WTC11 (cell line): ENCODE results near the gene SYNE3. TPM values are rescaled to one million over a fixed set of nuclear protein-coding genes. Genes with fewer than 3 reads are reported as not detected.

ENCODE experiments used
- ATAC-seq: fragments of 200-7000 bp; cut with Tn5 transposase; 2 replicates; pipeline ENCODE4 v1.10.0; 2021; ENCODE audit warnings: mild to moderate bottlenecking, moderate library complexity
- CTCF ChIA-PET: fragments of 300-600 bp; sonication (Branson Sonifier 250); formaldehyde crosslinking; loops from one replicate; lab custom pipeline; 2021; ENCODE audit warnings: antibody characterized with exemption; lab: Charles Lee
- POLR2A ChIA-PET: fragments of 350-600 bp; sonication (Branson Sonifier 250); formaldehyde crosslinking; loops from one replicate; lab custom pipeline; 2021; ENCODE audit warnings: antibody characterized with exemption; lab: Charles Lee
- DNase-seq: peaks from one replicate; pipeline ENCODE4 v3.0.0; 2021; ENCODE audit warnings: low spot score
- H3K27ac Mint-ChIP-seq: 2 replicates; pipeline ENCODE4 v1.8.0; 2021; ENCODE audit warnings: mixed read lengths
- H3K27me3 Mint-ChIP-seq: 2 replicates; pipeline ENCODE4 v1.8.0; 2021; ENCODE audit warnings: low read depth, mild to moderate bottlenecking, moderate library complexity, mixed read lengths
- H3K36me3 Mint-ChIP-seq: 2 replicates; pipeline ENCODE4 v1.8.0; 2021; ENCODE audit warnings: mixed read lengths
- H3K4me1 Mint-ChIP-seq: 2 replicates; pipeline ENCODE4 v1.8.0; 2022; ENCODE audit warnings: mixed read lengths
- H3K4me3 Mint-ChIP-seq: 2 replicates; pipeline ENCODE4 v1.8.0; 2021; ENCODE audit warnings: mild to moderate bottlenecking, moderate library complexity, mixed read lengths
- H3K9me3 Mint-ChIP-seq: 2 replicates; pipeline ENCODE4 v1.8.0; 2021; ENCODE audit warnings: mixed read lengths
- ESRRA ChIP-seq: sonication (generic); formaldehyde crosslinking; IDR thresholded peaks from 2 replicates; pipeline ENCODE4 v1.8.1; 2022; ENCODE audit warnings: mild to moderate bottlenecking, missing genetic modification reagents, borderline replicate concordance
- FOXK1 ChIP-seq: sonication (generic); formaldehyde crosslinking; IDR thresholded peaks from 2 replicates; pipeline ENCODE4 v1.8.0; 2022; ENCODE audit warnings: mild to moderate bottlenecking, moderate library complexity, missing genetic modification reagents
- NR2C2 ChIP-seq: sonication (generic); formaldehyde crosslinking; IDR thresholded peaks from 2 replicates; pipeline ENCODE4 v1.8.0; 2022; ENCODE audit warnings: mild to moderate bottlenecking, missing genetic modification reagents
- RELA ChIP-seq: sonication (generic); formaldehyde crosslinking; IDR thresholded peaks from 2 replicates; pipeline ENCODE4 v1.8.1; 2022; ENCODE audit warnings: missing genetic modification reagents, mild to moderate bottlenecking, borderline replicate concordance
- SOX15 ChIP-seq: fragments of 250-450 bp; sonication (Bioruptor Pico); IDR thresholded peaks from 2 replicates; pipeline ENCODE4 v1.9.0; 2021; ENCODE audit warnings: mild to moderate bottlenecking
- SP1 ChIP-seq: sonication (generic); formaldehyde crosslinking; conservative IDR thresholded peaks from 2 replicates; pipeline ENCODE4 v1.8.1; 2022; ENCODE audit warnings: missing genetic modification reagents
- TEAD1 ChIP-seq: sonication (generic); formaldehyde crosslinking; IDR thresholded peaks from 2 replicates; pipeline ENCODE4 v1.8.0; 2022; ENCODE audit warnings: mild to moderate bottlenecking, missing genetic modification reagents
- ZBTB21 ChIP-seq: sonication (generic); formaldehyde crosslinking; IDR thresholded peaks from 2 replicates; pipeline ENCODE4 v1.8.1; 2023; ENCODE audit warnings: mild to moderate bottlenecking, missing genetic modification reagents, borderline replicate concordance
- ZNF232 ChIP-seq: sonication (generic); formaldehyde crosslinking; IDR thresholded peaks from 2 replicates; pipeline ENCODE4 v1.8.0; 2022; ENCODE audit warnings: mild to moderate bottlenecking, missing genetic modification reagents
- ZNF317 ChIP-seq: sonication (generic); formaldehyde crosslinking; IDR thresholded peaks from 2 replicates; pipeline ENCODE4 v1.8.1; 2023; ENCODE audit warnings: low read depth, mild to moderate bottlenecking, moderate library complexity, missing genetic modification reagents, borderline replicate concordance
- ZNF423 ChIP-seq: fragments of 250-450 bp; sonication (Bioruptor Pico); IDR thresholded peaks from 2 replicates; pipeline ENCODE4 v2.1.2; 2022; ENCODE audit warnings: mild to moderate bottlenecking, moderate library complexity
- total RNA-seq: library from RNA; stranded (reverse); gene quantifications from 3 replicates; pipeline ENCODE4 v1.2.3, GENCODE V29; 2021
- TF ChIP-seq, protein P1 (sequence below): fragments of 250-450 bp; sonication (Bioruptor Pico); IDR thresholded peaks from 2 replicates; pipeline ENCODE4 v1.9.0; 2021; ENCODE audit warnings: mild to moderate bottlenecking, borderline replicate concordance
- TF ChIP-seq, protein P2 (sequence below): sonication (generic); formaldehyde crosslinking; IDR thresholded peaks from 2 replicates; pipeline ENCODE4 v1.8.1; 2022; ENCODE audit warnings: missing genetic modification reagents, borderline replicate concordance
- TF ChIP-seq, protein P3 (sequence below): sonication (generic); formaldehyde crosslinking; IDR thresholded peaks from 2 replicates; pipeline ENCODE4 v1.8.0; 2023; ENCODE audit warnings: mild to moderate bottlenecking, missing genetic modification reagents
- TF ChIP-seq, protein P4 (sequence below): sonication (generic); formaldehyde crosslinking; IDR thresholded peaks from 2 replicates; pipeline ENCODE4 v1.8.1; 2023; ENCODE audit warnings: mild to moderate bottlenecking, missing genetic modification reagents, borderline replicate concordance

SYNE3 gene
- total RNA-seq, 1 experiment from 2014 or later, result 0.24 TPM

DNA sequence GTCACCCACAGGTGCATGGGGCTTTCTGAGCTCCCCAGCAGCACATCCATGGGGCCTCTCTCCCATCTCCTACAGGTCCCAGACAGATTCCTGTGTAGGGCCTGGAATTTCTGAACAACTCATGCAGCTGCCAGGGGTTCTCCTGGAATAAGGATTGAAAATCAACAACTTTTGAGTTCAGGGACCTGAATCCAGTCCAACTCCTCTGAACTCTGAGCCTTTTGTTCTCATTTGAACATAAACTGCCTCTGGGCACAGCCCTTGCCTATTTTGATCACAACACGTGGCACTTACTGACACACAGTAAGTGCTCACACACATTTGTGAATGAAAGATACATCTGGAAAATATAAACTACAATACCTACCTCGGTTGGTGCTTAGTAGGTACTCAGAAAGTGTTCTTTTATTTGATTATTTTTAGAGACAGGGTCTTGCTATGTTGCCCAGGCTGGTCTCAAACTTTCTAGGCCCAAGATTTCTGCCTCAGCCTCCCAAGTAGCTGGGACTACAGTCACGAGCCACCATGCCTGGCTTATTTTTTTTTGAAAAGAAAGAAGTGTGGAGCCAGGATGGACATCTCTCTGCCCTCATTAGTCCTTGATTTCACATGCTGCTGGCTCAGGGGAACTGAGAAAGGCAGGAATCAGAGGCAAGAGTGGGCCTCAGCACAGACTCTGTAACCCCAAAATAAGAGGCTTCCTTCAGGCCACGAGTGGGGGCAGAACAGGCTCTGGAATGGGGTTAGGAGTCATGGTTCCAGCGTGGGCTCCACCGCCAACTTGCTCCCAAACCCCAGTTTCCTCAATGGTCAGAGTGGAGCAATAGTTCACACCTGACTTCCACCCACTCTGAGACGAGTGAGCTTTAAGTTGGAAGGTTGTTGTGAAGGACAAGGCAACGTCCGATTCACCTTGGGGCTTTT lies 27.0 kb downstream of the SYNE3 start (continued):
- no peak for TF ChIP-seq TEAD1
- no peak for TF ChIP-seq ESRRA (CRISPR knock-in tag)
- TF ChIP-seq, protein P1, sequence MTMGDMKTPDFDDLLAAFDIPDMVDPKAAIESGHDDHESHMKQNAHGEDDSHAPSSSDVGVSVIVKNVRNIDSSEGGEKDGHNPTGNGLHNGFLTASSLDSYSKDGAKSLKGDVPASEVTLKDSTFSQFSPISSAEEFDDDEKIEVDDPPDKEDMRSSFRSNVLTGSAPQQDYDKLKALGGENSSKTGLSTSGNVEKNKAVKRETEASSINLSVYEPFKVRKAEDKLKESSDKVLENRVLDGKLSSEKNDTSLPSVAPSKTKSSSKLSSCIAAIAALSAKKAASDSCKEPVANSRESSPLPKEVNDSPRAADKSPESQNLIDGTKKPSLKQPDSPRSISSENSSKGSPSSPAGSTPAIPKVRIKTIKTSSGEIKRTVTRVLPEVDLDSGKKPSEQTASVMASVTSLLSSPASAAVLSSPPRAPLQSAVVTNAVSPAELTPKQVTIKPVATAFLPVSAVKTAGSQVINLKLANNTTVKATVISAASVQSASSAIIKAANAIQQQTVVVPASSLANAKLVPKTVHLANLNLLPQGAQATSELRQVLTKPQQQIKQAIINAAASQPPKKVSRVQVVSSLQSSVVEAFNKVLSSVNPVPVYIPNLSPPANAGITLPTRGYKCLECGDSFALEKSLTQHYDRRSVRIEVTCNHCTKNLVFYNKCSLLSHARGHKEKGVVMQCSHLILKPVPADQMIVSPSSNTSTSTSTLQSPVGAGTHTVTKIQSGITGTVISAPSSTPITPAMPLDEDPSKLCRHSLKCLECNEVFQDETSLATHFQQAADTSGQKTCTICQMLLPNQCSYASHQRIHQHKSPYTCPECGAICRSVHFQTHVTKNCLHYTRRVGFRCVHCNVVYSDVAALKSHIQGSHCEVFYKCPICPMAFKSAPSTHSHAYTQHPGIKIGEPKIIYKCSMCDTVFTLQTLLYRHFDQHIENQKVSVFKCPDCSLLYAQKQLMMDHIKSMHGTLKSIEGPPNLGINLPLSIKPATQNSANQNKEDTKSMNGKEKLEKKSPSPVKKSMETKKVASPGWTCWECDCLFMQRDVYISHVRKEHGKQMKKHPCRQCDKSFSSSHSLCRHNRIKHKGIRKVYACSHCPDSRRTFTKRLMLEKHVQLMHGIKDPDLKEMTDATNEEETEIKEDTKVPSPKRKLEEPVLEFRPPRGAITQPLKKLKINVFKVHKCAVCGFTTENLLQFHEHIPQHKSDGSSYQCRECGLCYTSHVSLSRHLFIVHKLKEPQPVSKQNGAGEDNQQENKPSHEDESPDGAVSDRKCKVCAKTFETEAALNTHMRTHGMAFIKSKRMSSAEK, result no peak
- TF ChIP-seq SOX15 (CRISPR knock-in tag), result no peak
- no peak for TF ChIP-seq NR2C2 (CRISPR knock-in tag)
- TF ChIP-seq, protein P2, sequence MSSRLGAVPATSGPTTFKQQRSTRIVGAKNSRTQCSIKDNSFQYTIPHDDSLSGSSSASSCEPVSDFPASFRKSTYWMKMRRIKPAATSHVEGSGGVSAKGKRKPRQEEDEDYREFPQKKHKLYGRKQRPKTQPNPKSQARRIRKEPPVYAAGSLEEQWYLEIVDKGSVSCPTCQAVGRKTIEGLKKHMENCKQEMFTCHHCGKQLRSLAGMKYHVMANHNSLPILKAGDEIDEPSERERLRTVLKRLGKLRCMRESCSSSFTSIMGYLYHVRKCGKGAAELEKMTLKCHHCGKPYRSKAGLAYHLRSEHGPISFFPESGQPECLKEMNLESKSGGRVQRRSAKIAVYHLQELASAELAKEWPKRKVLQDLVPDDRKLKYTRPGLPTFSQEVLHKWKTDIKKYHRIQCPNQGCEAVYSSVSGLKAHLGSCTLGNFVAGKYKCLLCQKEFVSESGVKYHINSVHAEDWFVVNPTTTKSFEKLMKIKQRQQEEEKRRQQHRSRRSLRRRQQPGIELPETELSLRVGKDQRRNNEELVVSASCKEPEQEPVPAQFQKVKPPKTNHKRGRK (CRISPR knock-in tag), result no peak
- no peak for TF ChIP-seq FOXK1 (CRISPR knock-in tag)
- TF ChIP-seq ZNF317 (CRISPR knock-in tag), result no peak
- no peak for TF ChIP-seq ZBTB21 (CRISPR knock-in tag)
- TF ChIP-seq, all 79 proteins: peak for 0

DNA sequence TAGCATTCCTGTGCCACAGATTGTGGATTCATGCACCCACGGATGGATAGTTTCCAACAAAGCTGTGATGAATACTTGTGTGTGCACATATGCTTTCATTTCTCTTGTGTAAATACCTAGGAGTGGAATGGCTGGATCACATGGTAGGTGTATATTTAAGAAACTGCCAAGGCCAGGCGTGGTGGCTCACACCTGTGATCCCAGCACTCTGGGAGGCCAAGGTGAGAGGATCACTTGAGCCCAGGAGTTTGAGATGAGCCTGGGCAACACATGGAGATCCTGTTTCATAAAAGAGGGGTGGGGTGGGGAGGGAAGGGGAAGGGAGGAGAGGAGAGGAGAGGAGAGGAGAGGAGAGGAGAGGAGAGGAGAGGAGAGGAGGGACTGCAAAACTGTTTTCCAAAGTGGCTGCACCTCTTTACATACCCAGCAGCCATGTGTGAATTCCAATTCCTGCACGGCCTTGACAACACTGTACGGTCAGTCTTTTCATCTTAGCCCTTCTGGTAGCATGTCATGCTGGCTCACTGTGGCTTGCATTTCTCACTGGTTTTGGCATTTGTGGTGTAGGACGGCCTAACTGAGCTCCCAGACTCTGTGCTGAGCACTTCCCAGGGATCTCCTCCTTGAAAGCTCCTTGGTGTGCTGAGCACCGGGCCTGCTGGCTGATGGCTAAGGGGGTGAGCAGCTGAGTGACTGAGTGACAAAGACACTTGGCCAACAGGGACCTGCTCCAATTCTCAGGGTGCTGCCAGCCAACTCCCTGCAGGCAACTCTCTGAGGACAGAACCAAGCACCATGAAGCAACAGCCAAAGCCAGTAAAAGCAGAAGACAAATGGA lies 27.9 kb downstream of the SYNE3 start:
- H3K36me3 Mint-ChIP-seq, result no peaks in the 10 kb centered on the region
- DNase-seq (no peak), ATAC-seq (no peak)
- TF ChIP-seq ESRRA (CRISPR knock-in tag) (no peak), ZNF232 (CRISPR knock-in tag) (no peak), RELA (CRISPR knock-in tag) (no peak), SP1 (CRISPR knock-in tag) (no peak), ZNF423 (CRISPR knock-in tag) (no peak)
- TF ChIP-seq, protein P3, sequence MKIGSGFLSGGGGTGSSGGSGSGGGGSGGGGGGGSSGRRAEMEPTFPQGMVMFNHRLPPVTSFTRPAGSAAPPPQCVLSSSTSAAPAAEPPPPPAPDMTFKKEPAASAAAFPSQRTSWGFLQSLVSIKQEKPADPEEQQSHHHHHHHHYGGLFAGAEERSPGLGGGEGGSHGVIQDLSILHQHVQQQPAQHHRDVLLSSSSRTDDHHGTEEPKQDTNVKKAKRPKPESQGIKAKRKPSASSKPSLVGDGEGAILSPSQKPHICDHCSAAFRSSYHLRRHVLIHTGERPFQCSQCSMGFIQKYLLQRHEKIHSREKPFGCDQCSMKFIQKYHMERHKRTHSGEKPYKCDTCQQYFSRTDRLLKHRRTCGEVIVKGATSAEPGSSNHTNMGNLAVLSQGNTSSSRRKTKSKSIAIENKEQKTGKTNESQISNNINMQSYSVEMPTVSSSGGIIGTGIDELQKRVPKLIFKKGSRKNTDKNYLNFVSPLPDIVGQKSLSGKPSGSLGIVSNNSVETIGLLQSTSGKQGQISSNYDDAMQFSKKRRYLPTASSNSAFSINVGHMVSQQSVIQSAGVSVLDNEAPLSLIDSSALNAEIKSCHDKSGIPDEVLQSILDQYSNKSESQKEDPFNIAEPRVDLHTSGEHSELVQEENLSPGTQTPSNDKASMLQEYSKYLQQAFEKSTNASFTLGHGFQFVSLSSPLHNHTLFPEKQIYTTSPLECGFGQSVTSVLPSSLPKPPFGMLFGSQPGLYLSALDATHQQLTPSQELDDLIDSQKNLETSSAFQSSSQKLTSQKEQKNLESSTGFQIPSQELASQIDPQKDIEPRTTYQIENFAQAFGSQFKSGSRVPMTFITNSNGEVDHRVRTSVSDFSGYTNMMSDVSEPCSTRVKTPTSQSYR (CRISPR knock-in tag), result no peak
- TF ChIP-seq, protein P4, sequence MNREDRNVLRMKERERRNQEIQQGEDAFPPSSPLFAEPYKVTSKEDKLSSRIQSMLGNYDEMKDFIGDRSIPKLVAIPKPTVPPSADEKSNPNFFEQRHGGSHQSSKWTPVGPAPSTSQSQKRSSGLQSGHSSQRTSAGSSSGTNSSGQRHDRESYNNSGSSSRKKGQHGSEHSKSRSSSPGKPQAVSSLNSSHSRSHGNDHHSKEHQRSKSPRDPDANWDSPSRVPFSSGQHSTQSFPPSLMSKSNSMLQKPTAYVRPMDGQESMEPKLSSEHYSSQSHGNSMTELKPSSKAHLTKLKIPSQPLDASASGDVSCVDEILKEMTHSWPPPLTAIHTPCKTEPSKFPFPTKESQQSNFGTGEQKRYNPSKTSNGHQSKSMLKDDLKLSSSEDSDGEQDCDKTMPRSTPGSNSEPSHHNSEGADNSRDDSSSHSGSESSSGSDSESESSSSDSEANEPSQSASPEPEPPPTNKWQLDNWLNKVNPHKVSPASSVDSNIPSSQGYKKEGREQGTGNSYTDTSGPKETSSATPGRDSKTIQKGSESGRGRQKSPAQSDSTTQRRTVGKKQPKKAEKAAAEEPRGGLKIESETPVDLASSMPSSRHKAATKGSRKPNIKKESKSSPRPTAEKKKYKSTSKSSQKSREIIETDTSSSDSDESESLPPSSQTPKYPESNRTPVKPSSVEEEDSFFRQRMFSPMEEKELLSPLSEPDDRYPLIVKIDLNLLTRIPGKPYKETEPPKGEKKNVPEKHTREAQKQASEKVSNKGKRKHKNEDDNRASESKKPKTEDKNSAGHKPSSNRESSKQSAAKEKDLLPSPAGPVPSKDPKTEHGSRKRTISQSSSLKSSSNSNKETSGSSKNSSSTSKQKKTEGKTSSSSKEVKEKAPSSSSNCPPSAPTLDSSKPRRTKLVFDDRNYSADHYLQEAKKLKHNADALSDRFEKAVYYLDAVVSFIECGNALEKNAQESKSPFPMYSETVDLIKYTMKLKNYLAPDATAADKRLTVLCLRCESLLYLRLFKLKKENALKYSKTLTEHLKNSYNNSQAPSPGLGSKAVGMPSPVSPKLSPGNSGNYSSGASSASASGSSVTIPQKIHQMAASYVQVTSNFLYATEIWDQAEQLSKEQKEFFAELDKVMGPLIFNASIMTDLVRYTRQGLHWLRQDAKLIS (CRISPR knock-in tag), result no peak
- TF ChIP-seq, all 79 proteins: peak for 0
- Mint-ChIP-seq H3K9me3 (peaks cover 9% of the 10 kb centered on the region), H3K4me1 (peaks cover 15% of the 10 kb centered on the region), H3K27ac (no peak overlapping the region; the same call in 1 of the 2 replicates), H3K27me3 (no peaks in the 10 kb centered on the region), H3K4me3 (no peak overlapping the region)
- ChIA-PET CTCF (no interaction called here), POLR2A (no interaction called here)
